NCI-H1417 treated with DMSO at 0.1 percent for 48 hours (cell line): ENCODE results near the gene CITED4.

Experiments used
- DNase-seq: peaks from one replicate; lab custom pipeline; 2025; lab: John Stamatoyannopoulos, UW

Gene CITED4

GRCh38 chr1:40833979-40834378 is 28.2 kb downstream of the CITED4 start:
- DNase-seq: no peak

- no peak for DNase-seq
Measured at GRCh38 chr1:40831001-40831732, 31.0 kb downstream of the CITED4 start.

- no peak for DNase-seq
Measured at GRCh38 chr1:40830419-40830943, 31.7 kb downstream of the CITED4 start.

- DNase-seq: no peak
Measured at GRCh38 chr1:40829631-40830245, 32.4 kb downstream of the CITED4 start.

- DNase-seq: no peak
Measured at GRCh38 chr1:40825996-40826395, 36.2 kb downstream of the CITED4 start.

- no peak for DNase-seq
Measured at GRCh38 chr1:40825435-40825788, 36.8 kb downstream of the CITED4 start.

GRCh38 chr1:40824591-40825434 is 37.4 kb downstream of the CITED4 start:
- no peak for DNase-seq

- no peak for DNase-seq
Measured at GRCh38 chr1:40823983-40824382, 38.2 kb downstream of the CITED4 start.

GRCh38 chr1:40823345-40823744 is 38.8 kb downstream of the CITED4 start:
- DNase-seq: no peak

- no peak for DNase-seq
Measured at GRCh38 chr1:40822890-40823289, 39.3 kb downstream of the CITED4 start.

- DNase-seq: no peak
Measured at GRCh38 chr1:40820911-40821693, 41.1 kb downstream of the CITED4 start.

- no peak for DNase-seq
Measured at GRCh38 chr1:40820251-40820797, 41.8 kb downstream of the CITED4 start.

GRCh38 chr1:40819101-40819500 is 43.1 kb downstream of the CITED4 start:
- DNase-seq: no peak

- DNase-seq: no peak
Measured at GRCh38 chr1:40818264-40818961, 43.8 kb downstream of the CITED4 start.

- no peak for DNase-seq
Measured at GRCh38 chr1:40817791-40818263, 44.3 kb downstream of the CITED4 start.

GRCh38 chr1:40815420-40815819 is 46.7 kb downstream of the CITED4 start:
- DNase-seq: no peak
